ENCODE data around the gene ABCF3. TPM values are rescaled to one million over a fixed set of nuclear protein-coding genes. Genes with fewer than 3 reads are reported as not detected.

ABCF3 gene
- total RNA-seq, 1 experiment from 2014 or later = 63.5 TPM

- in situ Hi-C loops (cut with HindIII; ENCODE audit: low sequenced_read_pairs) = no loop called here
Observed at GRCh38 chr3:184165543-184165942, 20.5 kb upstream of the ABCF3 start.

GRCh38 chr3:184166671-184167070 is 19.3 kb upstream of the ABCF3 start:
- in situ Hi-C loops (cut with HindIII; ENCODE audit: low sequenced_read_pairs) = no loop called here
- DNase-seq (ENCODE audit: low spot score) = no peak

More at GRCh38 chr3:184165543-184165942, 20.5 kb upstream of the ABCF3 start:
- DNase-seq (ENCODE audit: low spot score) = no peak

GRCh38 chr3:184167786-184168185 is 18.2 kb upstream of the ABCF3 start:
- no peak for DNase-seq (ENCODE audit: low spot score)
- in situ Hi-C loops (cut with HindIII; ENCODE audit: low sequenced_read_pairs) = no loop called here

- DNase-seq (ENCODE audit: low spot score) = no peak
- in situ Hi-C loops (cut with HindIII; ENCODE audit: low sequenced_read_pairs) = no loop called here
Observed at GRCh38 chr3:184168363-184169120, 17.5 kb upstream of the ABCF3 start.

GRCh38 chr3:184169896-184170875 is 15.8 kb upstream of the ABCF3 start:
- no peak for DNase-seq (ENCODE audit: low spot score)
- in situ Hi-C loops (cut with HindIII; ENCODE audit: low sequenced_read_pairs) = no loop called here

- DNase-seq (ENCODE audit: low spot score) = no peak
- in situ Hi-C loops (cut with HindIII; ENCODE audit: low sequenced_read_pairs) = no loop called here
Observed at GRCh38 chr3:184171562-184171961, 14.4 kb upstream of the ABCF3 start.

GRCh38 chr3:184172681-184173373 is 13.2 kb upstream of the ABCF3 start:
- in situ Hi-C loops (cut with HindIII; ENCODE audit: low sequenced_read_pairs) = no loop called here
- DNase-seq (ENCODE audit: low spot score) = no peak

GRCh38 chr3:184173374-184173722 is 12.7 kb upstream of the ABCF3 start:
- no peak for DNase-seq (ENCODE audit: low spot score)
- in situ Hi-C loops (cut with HindIII; ENCODE audit: low sequenced_read_pairs) = no loop called here

GRCh38 chr3:184174284-184174645 is 11.7 kb upstream of the ABCF3 start:
- no peak for DNase-seq (ENCODE audit: low spot score)
- in situ Hi-C loops (cut with HindIII; ENCODE audit: low sequenced_read_pairs) = no loop called here

- peak; percentile 100 for DNase-seq (ENCODE audit: low spot score)
- in situ Hi-C loops (cut with HindIII; ENCODE audit: low sequenced_read_pairs) = no loop called here
Observed at GRCh38 chr3:184174646-184175492, 11.1 kb upstream of the ABCF3 start, which contains the start of gene AP2M1. AP2M1 (plus strand) TSS chr3:184174855; CDS start chr3:184176994, 2,139 bp downstream.

- in situ Hi-C loops (cut with HindIII; ENCODE audit: low sequenced_read_pairs) = no loop called here
- peak; percentile 11 for DNase-seq (ENCODE audit: low spot score)
Observed at GRCh38 chr3:184175506-184175905, 10.5 kb upstream of the ABCF3 start.

GRCh38 chr3:184175981-184176376 is 10.0 kb upstream of the ABCF3 start:
- in situ Hi-C loops (cut with HindIII; ENCODE audit: low sequenced_read_pairs) = no loop called here
- no peak for DNase-seq (ENCODE audit: low spot score)

GRCh38 chr3:184176377-184177330 is 9.3 kb upstream of the ABCF3 start:
- peak; percentile 38 for DNase-seq (ENCODE audit: low spot score)

GRCh38 chr3:184177331-184177731 is 8.7 kb upstream of the ABCF3 start:
- no peak for DNase-seq (ENCODE audit: low spot score)
- in situ Hi-C loops (cut with HindIII; ENCODE audit: low sequenced_read_pairs) = no loop called here

More at GRCh38 chr3:184176377-184177330, 9.3 kb upstream of the ABCF3 start:
- in situ Hi-C loops (cut with HindIII; ENCODE audit: low sequenced_read_pairs) = no loop called here

- in situ Hi-C loops (cut with HindIII; ENCODE audit: low sequenced_read_pairs) = no loop called here
- DNase-seq (ENCODE audit: low spot score) = no peak
Observed at GRCh38 chr3:184177767-184178306, 8.2 kb upstream of the ABCF3 start.

- DNase-seq (ENCODE audit: low spot score) = no peak
- in situ Hi-C loops (cut with HindIII; ENCODE audit: low sequenced_read_pairs) = no loop called here
Observed at GRCh38 chr3:184178521-184179138, 7.4 kb upstream of the ABCF3 start.

- in situ Hi-C loops (cut with HindIII; ENCODE audit: low sequenced_read_pairs) = no loop called here
- DNase-seq (ENCODE audit: low spot score) = no peak
Observed at GRCh38 chr3:184180165-184180564, 5.8 kb upstream of the ABCF3 start.

Measured in G401 (cell line).